ENCODE data around the gene RPRD1B. TPM values are rescaled to one million over a fixed set of nuclear protein-coding genes. Genes with fewer than 3 reads are reported as not detected.
A peak's percentile ranks its signal among the peaks of the same experiment; 100 is the strongest.

Gene RPRD1B
- total RNA-seq, 1 donor from 2014 or later = 25.6 TPM

- Histone ChIP-seq H3K36me3 (peaks cover 78% of the 10 kb centered on the region), H3K27ac (peak overlapping the region; percentile 37), H3K4me1 (peaks cover 65% of the 10 kb centered on the region), H3K4me3 (no peak overlapping the region), H3K9me3 (no peaks in the 10 kb centered on the region), H3K27me3 (ENCODE audit: low read depth) (no peaks in the 10 kb centered on the region)
- no peak for TF ChIP-seq CTCF (IDR thresholded peaks at IDR 0.05)
- DNase-seq (peak; percentile 45), ATAC-seq (no peak)
- intact Hi-C loops (cut with DNase I) = no loop called here
Observed at GRCh38 chr20:38139977-38140753, 106.6 kb downstream of the RPRD1B start.

- ATAC-seq (no peak), DNase-seq (peak; percentile 39)
- Histone ChIP-seq H3K4me3 (no peak overlapping the region), H3K9me3 (no peaks in the 10 kb centered on the region), H3K27me3 (ENCODE audit: low read depth) (no peaks in the 10 kb centered on the region), H3K36me3 (peaks cover 78% of the 10 kb centered on the region), H3K4me1 (peaks cover 64% of the 10 kb centered on the region), H3K27ac (peak overlapping the region; percentile 36)
- TF ChIP-seq CTCF (IDR thresholded peaks at IDR 0.05) = no peak
- intact Hi-C loops (cut with DNase I) = no loop called here
Observed at GRCh38 chr20:38141204-38141888, 107.8 kb downstream of the RPRD1B start.

Other genes starting within 250 kb of the RPRD1B start
- 14.1 TPM for gene VSTM2L, start 130.6 kb upstream of the RPRD1B start, total RNA-seq
- gene TTI1, start 290 bp upstream of the RPRD1B start, total RNA-seq = 16.7 TPM
- 362 TPM for gene TGM2, start 131.5 kb downstream of the RPRD1B start, total RNA-seq
- gene KIAA1755, start 227.0 kb downstream of the RPRD1B start, total RNA-seq = 1.3 TPM